HepG2 (cell line): Measurements from ENCODE around the gene SLC5A5. TPM values are rescaled to one million over a fixed set of nuclear protein-coding genes. Genes with fewer than 3 reads are reported as not detected.
A peak's percentile ranks its signal among the peaks of the same experiment; 100 is the strongest.

Experiments
- EHMT2 ChIP-seq: fragments of 200-600 bp; sonication (generic); IDR thresholded peaks from 2 replicates; pipeline ENCODE4 v1.7.0; 2017; ENCODE audit warnings: antibody characterized with exemption, low read depth, low read length, borderline replicate concordance
- ERF ChIP-seq: IDR thresholded peaks from 2 replicates; pipeline ENCODE4 v1.6.1; 2018; ENCODE audit warnings: missing biosample characterization, missing genetic modification reagents
- GATAD1 ChIP-seq: IDR thresholded peaks from 2 replicates; pipeline ENCODE4 v1.6.1; 2016; ENCODE audit warnings: missing genetic modification reagents, missing compliant biosample characterization
- KMT2B ChIP-seq: IDR thresholded peaks from 2 replicates; pipeline ENCODE4 v1.6.1; 2016; ENCODE audit warnings: missing genetic modification reagents, missing compliant biosample characterization
- NFE2L1 ChIP-seq: sonication (generic); formaldehyde crosslinking; IDR thresholded peaks from 2 replicates; pipeline ENCODE4 v1.4.0; 2020; ENCODE audit warnings: missing genetic modification reagents, mild to moderate bottlenecking, borderline replicate concordance
- NFKB2 ChIP-seq: sonication (generic); formaldehyde crosslinking; IDR thresholded peaks from 2 replicates; pipeline ENCODE4 v1.4.0; 2020; ENCODE audit warnings: missing genetic modification reagents, borderline replicate concordance
- ONECUT2 ChIP-seq: sonication (generic); formaldehyde crosslinking; IDR thresholded peaks from 2 replicates; pipeline ENCODE4 v1.4.0; 2020; ENCODE audit warnings: missing genetic modification reagents
- RFX1 ChIP-seq: fragments of 450-650 bp; IDR thresholded peaks from 2 replicates; pipeline ENCODE4 v1.6.1; 2017
- ZFP62 ChIP-seq: sonication (generic); formaldehyde crosslinking; IDR thresholded peaks from 2 replicates; pipeline ENCODE4 v1.4.0; 2020; ENCODE audit warnings: missing genetic modification reagents
- ZNF232 ChIP-seq: sonication (generic); formaldehyde crosslinking; IDR thresholded peaks from 2 replicates; pipeline ENCODE4 v1.4.0; 2020; ENCODE audit warnings: missing genetic modification reagents, borderline replicate concordance
- ZNF367 ChIP-seq: sonication (generic); formaldehyde crosslinking; IDR thresholded peaks from 2 replicates; pipeline ENCODE4 v1.4.0; 2020; ENCODE audit warnings: missing genetic modification reagents, borderline replicate concordance
- ZNF546 ChIP-seq: sonication (generic); formaldehyde crosslinking; conservative IDR thresholded peaks from 2 replicates; pipeline ENCODE4 v1.8.1; 2023; ENCODE audit warnings: mild to moderate bottlenecking, missing genetic modification reagents
- polyA plus RNA-seq, 8 experiments: library from polyadenylated mRNA; depleted of rRNA in 3 of 8; stranded (reverse) in 7 of 8; unstranded in 1 of 8; fragments of >200 nt; fragmentation: Illumina TruSeq in 4 of 8; extraction: Trizol in 4 of 8; gene quantifications; 2 replicates each; pipeline versions ENCODE4 v1.2.1 to v1.2.3, GENCODE V29; 2011 to 2016; ENCODE audit warnings: low read depth in 4 of 8, missing spikeins in 1 of 8, mixed read lengths in 1 of 8; ENCODE audit not compliant: insufficient read depth in 1 of 8
- total RNA-seq, 5 experiments: library from RNA; depleted of rRNA; stranded (reverse); fragments of >200 nt; fragmentation: Illumina TruSeq; extraction: Trizol; gene quantifications; 2 replicates each; pipeline ENCODE4 v1.2.3, GENCODE V29; 2016; ENCODE audit warnings: low read depth in 1 of 5
- TF ChIP-seq, protein P1 (sequence below): sonication (generic); formaldehyde crosslinking; IDR thresholded peaks from 2 replicates; pipeline ENCODE4 v1.4.0; 2020; ENCODE audit warnings: missing genetic modification reagents
- TF ChIP-seq, protein P2 (sequence below): sonication (generic); formaldehyde crosslinking; IDR thresholded peaks from 2 replicates; pipeline ENCODE4 v1.4.0; 2020; ENCODE audit warnings: missing genetic modification reagents, borderline replicate concordance
- TF ChIP-seq, protein P3 (sequence below): sonication (generic); formaldehyde crosslinking; IDR thresholded peaks from one replicate; pipeline ENCODE4 v1.5.1; 2020; ENCODE audit warnings: mild to moderate bottlenecking, missing genetic modification reagents; ENCODE audit errors: not compliant biosample characterization

SLC5A5 gene
- total and polyA plus RNA-seq, 2 of the 13 experiments (the other 11 are each of a cell fraction or from before 2014, with no cell fraction given), result not detected

DNA sequence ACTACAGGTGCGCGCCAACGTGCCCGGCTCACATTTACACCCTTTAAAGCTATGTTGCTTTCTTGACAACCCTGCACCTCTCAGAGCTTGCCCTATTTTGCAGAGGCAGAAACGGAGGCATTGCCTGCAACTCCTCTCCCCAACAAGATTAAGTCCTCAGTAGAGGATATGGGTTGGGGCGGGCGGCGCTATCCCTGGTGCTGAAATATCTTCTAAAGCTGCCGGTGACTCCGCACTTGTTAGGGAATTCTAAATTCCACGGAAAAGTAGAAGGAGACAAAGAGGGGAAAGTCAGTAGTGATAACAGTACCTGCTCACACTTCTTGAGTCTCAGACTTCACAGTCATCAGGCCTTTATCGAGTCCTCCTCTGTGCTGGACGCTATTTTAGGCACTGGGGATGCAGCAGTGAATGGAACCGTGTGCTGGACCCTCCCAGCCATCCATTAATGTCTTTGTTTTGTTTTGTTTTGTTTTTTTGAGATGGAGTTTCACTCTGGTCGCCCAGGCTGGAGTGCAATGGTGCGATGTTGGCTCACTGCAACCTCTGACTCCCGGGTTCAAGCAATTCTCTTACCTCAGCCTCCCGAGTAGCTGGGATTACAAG is 18.0 kb downstream of the SLC5A5 start (continued):
- TF ChIP-seq GATAD1 (CRISPR knock-in tag) (0 out of 2 replicates have a peak, but pooled peaks have one; percentile 16), NFE2L1 (CRISPR knock-in tag) (no peak), RFX1 (no peak), KMT2B (CRISPR knock-in tag) (peak; percentile 69), EHMT2 (peak; percentile 97; the same call in 1 of the 2 replicates), NFKB2 (CRISPR knock-in tag) (no peak), ERF (peak; percentile 84), ZNF367 (CRISPR knock-in tag) (no peak; the same call in 1 of the 2 replicates), ZNF232 (peak; percentile 91; the same call in 1 of the 2 replicates), ZFP62 (no peak), ZNF546 (CRISPR knock-in tag) (no peak), ONECUT2 (CRISPR knock-in tag) (no peak)
- TF ChIP-seq, protein P1, sequence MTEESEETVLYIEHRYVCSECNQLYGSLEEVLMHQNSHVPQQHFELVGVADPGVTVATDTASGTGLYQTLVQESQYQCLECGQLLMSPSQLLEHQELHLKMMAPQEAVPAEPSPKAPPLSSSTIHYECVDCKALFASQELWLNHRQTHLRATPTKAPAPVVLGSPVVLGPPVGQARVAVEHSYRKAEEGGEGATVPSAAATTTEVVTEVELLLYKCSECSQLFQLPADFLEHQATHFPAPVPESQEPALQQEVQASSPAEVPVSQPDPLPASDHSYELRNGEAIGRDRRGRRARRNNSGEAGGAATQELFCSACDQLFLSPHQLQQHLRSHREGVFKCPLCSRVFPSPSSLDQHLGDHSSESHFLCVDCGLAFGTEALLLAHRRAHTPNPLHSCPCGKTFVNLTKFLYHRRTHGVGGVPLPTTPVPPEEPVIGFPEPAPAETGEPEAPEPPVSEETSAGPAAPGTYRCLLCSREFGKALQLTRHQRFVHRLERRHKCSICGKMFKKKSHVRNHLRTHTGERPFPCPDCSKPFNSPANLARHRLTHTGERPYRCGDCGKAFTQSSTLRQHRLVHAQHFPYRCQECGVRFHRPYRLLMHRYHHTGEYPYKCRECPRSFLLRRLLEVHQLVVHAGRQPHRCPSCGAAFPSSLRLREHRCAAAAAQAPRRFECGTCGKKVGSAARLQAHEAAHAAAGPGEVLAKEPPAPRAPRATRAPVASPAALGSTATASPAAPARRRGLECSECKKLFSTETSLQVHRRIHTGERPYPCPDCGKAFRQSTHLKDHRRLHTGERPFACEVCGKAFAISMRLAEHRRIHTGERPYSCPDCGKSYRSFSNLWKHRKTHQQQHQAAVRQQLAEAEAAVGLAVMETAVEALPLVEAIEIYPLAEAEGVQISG (CRISPR knock-in tag), result peak; percentile 45; the same call in 1 of the 2 replicates
- TF ChIP-seq, protein P2, sequence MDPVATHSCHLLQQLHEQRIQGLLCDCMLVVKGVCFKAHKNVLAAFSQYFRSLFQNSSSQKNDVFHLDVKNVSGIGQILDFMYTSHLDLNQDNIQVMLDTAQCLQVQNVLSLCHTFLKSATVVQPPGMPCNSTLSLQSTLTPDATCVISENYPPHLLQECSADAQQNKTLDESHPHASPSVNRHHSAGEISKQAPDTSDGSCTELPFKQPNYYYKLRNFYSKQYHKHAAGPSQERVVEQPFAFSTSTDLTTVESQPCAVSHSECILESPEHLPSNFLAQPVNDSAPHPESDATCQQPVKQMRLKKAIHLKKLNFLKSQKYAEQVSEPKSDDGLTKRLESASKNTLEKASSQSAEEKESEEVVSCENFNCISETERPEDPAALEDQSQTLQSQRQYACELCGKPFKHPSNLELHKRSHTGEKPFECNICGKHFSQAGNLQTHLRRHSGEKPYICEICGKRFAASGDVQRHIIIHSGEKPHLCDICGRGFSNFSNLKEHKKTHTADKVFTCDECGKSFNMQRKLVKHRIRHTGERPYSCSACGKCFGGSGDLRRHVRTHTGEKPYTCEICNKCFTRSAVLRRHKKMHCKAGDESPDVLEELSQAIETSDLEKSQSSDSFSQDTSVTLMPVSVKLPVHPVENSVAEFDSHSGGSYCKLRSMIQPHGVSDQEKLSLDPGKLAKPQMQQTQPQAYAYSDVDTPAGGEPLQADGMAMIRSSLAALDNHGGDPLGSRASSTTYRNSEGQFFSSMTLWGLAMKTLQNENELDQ, result peak; percentile 80; the same call in 1 of the 2 replicates
- TF ChIP-seq, protein P3, sequence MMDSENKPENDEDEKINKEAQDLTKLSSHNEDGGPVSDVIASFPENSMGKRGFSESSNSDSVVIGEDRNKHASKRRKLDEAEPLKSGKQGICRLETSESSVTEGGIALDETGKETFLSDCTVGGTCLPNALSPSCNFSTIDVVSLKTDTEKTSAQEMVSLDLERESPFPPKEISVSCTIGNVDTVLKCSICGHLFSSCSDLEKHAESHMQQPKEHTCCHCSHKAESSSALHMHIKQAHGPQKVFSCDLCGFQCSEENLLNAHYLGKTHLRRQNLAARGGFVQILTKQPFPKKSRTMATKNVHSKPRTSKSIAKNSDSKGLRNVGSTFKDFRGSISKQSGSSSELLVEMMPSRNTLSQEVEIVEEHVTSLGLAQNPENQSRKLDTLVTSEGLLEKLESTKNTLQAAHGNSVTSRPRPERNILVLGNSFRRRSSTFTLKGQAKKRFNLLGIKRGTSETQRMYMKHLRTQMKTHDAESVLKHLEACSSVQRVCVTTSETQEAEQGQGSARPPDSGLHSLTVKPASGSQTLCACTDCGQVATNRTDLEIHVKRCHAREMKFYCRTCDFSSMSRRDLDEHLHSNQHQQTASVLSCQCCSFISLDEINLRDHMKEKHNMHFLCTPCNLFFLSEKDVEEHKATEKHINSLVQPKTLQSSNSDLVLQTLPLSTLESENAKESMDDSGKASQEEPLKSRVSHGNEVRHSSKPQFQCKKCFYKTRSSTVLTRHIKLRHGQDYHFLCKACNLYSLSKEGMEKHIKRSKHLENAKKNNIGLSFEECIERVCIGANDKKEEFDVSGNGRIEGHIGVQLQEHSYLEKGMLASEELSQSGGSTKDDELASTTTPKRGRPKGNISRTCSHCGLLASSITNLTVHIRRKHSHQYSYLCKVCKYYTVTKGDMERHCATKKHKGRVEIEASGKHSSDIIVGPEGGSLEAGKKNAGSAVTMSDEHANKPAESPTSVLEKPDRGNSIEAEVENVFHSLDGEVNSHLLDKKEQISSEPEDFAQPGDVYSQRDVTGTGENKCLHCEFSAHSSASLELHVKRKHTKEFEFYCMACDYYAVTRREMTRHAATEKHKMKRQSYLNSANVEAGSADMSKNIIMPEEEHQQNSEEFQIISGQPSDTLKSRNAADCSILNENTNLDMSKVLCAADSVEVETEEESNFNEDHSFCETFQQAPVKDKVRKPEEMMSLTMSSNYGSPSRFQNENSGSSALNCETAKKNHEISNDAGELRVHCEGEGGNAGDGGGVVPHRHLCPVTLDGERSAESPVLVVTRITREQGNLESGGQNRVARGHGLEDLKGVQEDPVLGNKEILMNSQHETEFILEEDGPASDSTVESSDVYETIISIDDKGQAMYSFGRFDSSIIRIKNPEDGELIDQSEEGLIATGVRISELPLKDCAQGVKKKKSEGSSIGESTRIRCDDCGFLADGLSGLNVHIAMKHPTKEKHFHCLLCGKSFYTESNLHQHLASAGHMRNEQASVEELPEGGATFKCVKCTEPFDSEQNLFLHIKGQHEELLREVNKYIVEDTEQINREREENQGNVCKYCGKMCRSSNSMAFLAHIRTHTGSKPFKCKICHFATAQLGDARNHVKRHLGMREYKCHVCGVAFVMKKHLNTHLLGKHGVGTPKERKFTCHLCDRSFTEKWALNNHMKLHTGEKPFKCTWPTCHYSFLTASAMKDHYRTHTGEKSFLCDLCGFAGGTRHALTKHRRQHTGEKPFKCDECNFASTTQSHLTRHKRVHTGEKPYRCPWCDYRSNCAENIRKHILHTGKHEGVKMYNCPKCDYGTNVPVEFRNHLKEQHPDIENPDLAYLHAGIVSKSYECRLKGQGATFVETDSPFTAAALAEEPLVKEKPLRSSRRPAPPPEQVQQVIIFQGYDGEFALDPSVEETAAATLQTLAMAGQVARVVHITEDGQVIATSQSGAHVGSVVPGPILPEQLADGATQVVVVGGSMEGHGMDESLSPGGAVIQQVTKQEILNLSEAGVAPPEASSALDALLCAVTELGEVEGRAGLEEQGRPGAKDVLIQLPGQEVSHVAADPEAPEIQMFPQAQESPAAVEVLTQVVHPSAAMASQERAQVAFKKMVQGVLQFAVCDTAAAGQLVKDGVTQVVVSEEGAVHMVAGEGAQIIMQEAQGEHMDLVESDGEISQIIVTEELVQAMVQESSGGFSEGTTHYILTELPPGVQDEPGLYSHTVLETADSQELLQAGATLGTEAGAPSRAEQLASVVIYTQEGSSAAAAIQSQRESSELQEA (CRISPR knock-in tag), result no peak
